GM18868 (cell line): ENCODE data around the gene FXYD4.
A peak's percentile ranks its signal among the peaks of the same experiment; 100 is the strongest.
"Not testable (repeated sequence)": the region's sequence is repeated elsewhere in the genome, so short reads cannot be mapped to it uniquely, and the experiment has no call there.

ENCODE experiments used
- ATAC-seq: cut with Tn5 transposase; IDR thresholded peaks from one replicate; pipeline ENCODE4 v1.9.1; 2021; ENCODE audit warnings: mild to moderate bottlenecking, moderate library complexity; ENCODE audit not compliant: unreplicated experiment

FXYD4 gene

GRCh38 chr10:43374194-43374593 lies 2.8 kb downstream of the FXYD4 start:
- ATAC-seq = no peak

GRCh38 chr10:43375401-43376020 lies 4.1 kb downstream of the FXYD4 start:
- no peak for ATAC-seq

GRCh38 chr10:43376046-43376635 lies 4.7 kb downstream of the FXYD4 start:
- no peak for ATAC-seq

GRCh38 chr10:43376828-43377423 lies 5.5 kb downstream of the FXYD4 start:
- ATAC-seq = no peak

GRCh38 chr10:43377424-43377883 lies 6.0 kb downstream of the FXYD4 start:
- no peak for ATAC-seq

- no peak for ATAC-seq
Observed at GRCh38 chr10:43380610-43381222, 9.3 kb downstream of the FXYD4 start.

- peak; percentile 9 for ATAC-seq
Observed at GRCh38 chr10:43383204-43383971, 12.0 kb downstream of the FXYD4 start.

GRCh38 chr10:43384252-43385221 lies 13.1 kb downstream of the FXYD4 start:
- ATAC-seq = peak; percentile 36

GRCh38 chr10:43385412-43386004 lies 14.1 kb downstream of the FXYD4 start:
- no peak for ATAC-seq

- ATAC-seq = no peak
Observed at GRCh38 chr10:43386549-43386948, 15.1 kb downstream of the FXYD4 start.

- ATAC-seq = no peak
Observed at GRCh38 chr10:43386981-43387677, 15.7 kb downstream of the FXYD4 start.

- no peak for ATAC-seq
Observed at GRCh38 chr10:43387678-43388032, 16.2 kb downstream of the FXYD4 start.

GRCh38 chr10:43389867-43390266 lies 18.4 kb downstream of the FXYD4 start:
- ATAC-seq = no peak

- no peak for ATAC-seq
Observed at GRCh38 chr10:43390333-43390732, 18.9 kb downstream of the FXYD4 start.

GRCh38 chr10:43390759-43391158 lies 19.3 kb downstream of the FXYD4 start:
- no peak for ATAC-seq

- no peak for ATAC-seq
Observed at GRCh38 chr10:43391496-43391895, 20.1 kb downstream of the FXYD4 start.

GRCh38 chr10:43392748-43393147 lies 21.3 kb downstream of the FXYD4 start:
- no peak for ATAC-seq

- not testable (repeated sequence) for ATAC-seq
Observed at GRCh38 chr10:43393186-43393585, 21.8 kb downstream of the FXYD4 start.
